IMR-90 (cell line): ENCODE results near the gene TOR3A. TPM values are rescaled to one million over a fixed set of nuclear protein-coding genes. Genes with fewer than 3 reads are reported as not detected.

Experiments used
- ATAC-seq: fragments of 200-7000 bp; cut with Tn5 transposase; 2 replicates; pipeline ENCODE4 v1.9.1; 2020; ENCODE audit warnings: low read depth, mild to moderate bottlenecking, moderate library complexity
- BruUV-seq: library from RNA; stranded (reverse); fragments of 400-500 nt; replicated peaks from 2 replicates; lab custom pipeline; 2021; lab: Mats Ljungman, UMichigan
- CTCF ChIA-PET: fragments of 300-600 bp; formaldehyde crosslinking; extraction: SDS; loops from one replicate; lab custom pipeline; 2021; ENCODE audit warnings: antibody characterized with exemption; lab: Yijun Ruan, JAX
- POLR2A ChIA-PET: fragments of 300-600 bp; sonication (Branson Sonifier 250); formaldehyde crosslinking; loops from one replicate; lab custom pipeline; 2022; ENCODE audit warnings: antibody characterized with exemption; ENCODE audit not compliant: unreplicated experiment; lab: Charles Lee
- DNase-seq: peaks from one replicate; pipeline ENCODE4 v3.0.0; 2013
- H2AFZ ChIP-seq: replicated peaks from 2 replicates; pipeline ENCODE3; 2013; ENCODE audit warnings: low read length, mild to moderate bottlenecking; ENCODE audit not compliant: poor library complexity
- H2AK5ac ChIP-seq: 2 replicates; pipeline ENCODE4 v1.6.1; 2013; ENCODE audit warnings: low read depth, low read length, inconsistent platforms
- H2AK9ac ChIP-seq: replicated peaks from 2 replicates; pipeline ENCODE3; 2013; ENCODE audit warnings: mild to moderate bottlenecking, low read depth, low read length, moderate library complexity; ENCODE audit not compliant: poor library complexity
- H2BK120ac ChIP-seq: 2 replicates; pipeline ENCODE4 v1.6.1; 2013; ENCODE audit warnings: low read depth, low read length, inconsistent platforms
- H2BK15ac ChIP-seq: 3 replicates; pipeline ENCODE4 v1.6.1; 2013; ENCODE audit warnings: low read depth, low read length, inconsistent platforms
- H2BK20ac ChIP-seq: 2 replicates; pipeline ENCODE4 v1.6.1; 2013; ENCODE audit warnings: low read depth, mild to moderate bottlenecking, inconsistent platforms, low read length, moderate library complexity
- H2BK5ac ChIP-seq: 2 replicates; pipeline ENCODE4 v1.6.1; 2013; ENCODE audit warnings: mild to moderate bottlenecking, low read depth, low read length, inconsistent platforms; ENCODE audit not compliant: poor library complexity, severe bottlenecking
- H3K14ac ChIP-seq: replicated peaks from 2 replicates; pipeline ENCODE4 v1.6.1; 2013; ENCODE audit warnings: low read depth, low read length, inconsistent platforms
- H3K18ac ChIP-seq: 2 replicates; pipeline ENCODE4 v1.6.1; 2013; ENCODE audit warnings: low read depth, low read length, control low read depth
- H3K23ac ChIP-seq: 2 replicates; pipeline ENCODE4 v1.6.1; 2013; ENCODE audit warnings: low read depth, low read length, inconsistent platforms
- H3K27ac ChIP-seq: 2 replicates; pipeline ENCODE4 v1.5.1; 2013; ENCODE audit warnings: mild to moderate bottlenecking, control low read depth, low read length; ENCODE audit not compliant: insufficient read depth
- H3K27me3 ChIP-seq: 2 replicates; pipeline ENCODE4 v1.6.1; 2013; ENCODE audit warnings: low read length; ENCODE audit not compliant: control insufficient read depth, insufficient read depth
- H3K36me3 ChIP-seq: 2 replicates; pipeline ENCODE4 v1.6.1; 2013; ENCODE audit warnings: low read length, mixed read lengths; ENCODE audit not compliant: control insufficient read depth, insufficient read depth
- H3K4ac ChIP-seq: 2 replicates; pipeline ENCODE4 v1.6.1; 2013; ENCODE audit warnings: low read depth, low read length, inconsistent platforms
- H3K4me1 ChIP-seq: 2 replicates; pipeline ENCODE4 v1.6.1; 2013; ENCODE audit warnings: low read length, mixed read lengths; ENCODE audit not compliant: control insufficient read depth, insufficient read depth
- H3K4me2 ChIP-seq: 2 replicates; pipeline ENCODE4 v1.6.1; 2013; ENCODE audit warnings: low read depth, mild to moderate bottlenecking, control low read depth, low read length, moderate library complexity
- H3K4me3 ChIP-seq: 2 replicates; pipeline ENCODE4 v1.5.1; 2013; ENCODE audit warnings: low read depth, mild to moderate bottlenecking, control low read depth, low read length, moderate library complexity; ENCODE audit not compliant: insufficient read depth
- H3K56ac ChIP-seq: 2 replicates; pipeline ENCODE4 v1.6.1; 2013; ENCODE audit warnings: low read length, inconsistent platforms; ENCODE audit not compliant: insufficient read depth; ENCODE audit errors: extremely low read depth
- H3K79me1 ChIP-seq, 2 experiments: 2 replicates each; pipeline ENCODE4 v1.6.1; 2013; ENCODE audit warnings: low read length in 2 of 2, inconsistent platforms in 1 of 2, low read depth in 1 of 2
- H3K9ac ChIP-seq: 2 replicates; pipeline ENCODE4 v1.6.1; 2013; ENCODE audit warnings: low read depth, low read length, control low read depth
- H3K9me1 ChIP-seq: 2 replicates; pipeline ENCODE4 v1.6.1; 2013; ENCODE audit warnings: low read length, inconsistent platforms; ENCODE audit not compliant: insufficient read depth
- H3K9me3 ChIP-seq: 2 replicates; pipeline ENCODE4 v1.6.1; 2013; ENCODE audit warnings: low read length; ENCODE audit not compliant: control insufficient read depth, insufficient read depth
- H4K20me1 ChIP-seq: 2 replicates; pipeline ENCODE4 v1.6.1; 2013; ENCODE audit warnings: low read length, inconsistent platforms; ENCODE audit not compliant: insufficient read depth
- H4K5ac ChIP-seq: 2 replicates; pipeline ENCODE4 v1.6.1; 2013; ENCODE audit warnings: mild to moderate bottlenecking, low read depth, low read length, control low read depth
- H4K8ac ChIP-seq, 2 experiments: 2 replicates each; pipeline ENCODE4 v1.6.1; 2013; ENCODE audit warnings: low read depth in 2 of 2, low read length in 2 of 2, control low read depth in 1 of 2, inconsistent platforms in 1 of 2
- H4K91ac ChIP-seq: 2 replicates; pipeline ENCODE4 v1.6.1; 2013; ENCODE audit warnings: low read depth, low read length, inconsistent platforms; ENCODE audit not compliant: insufficient read depth
- BHLHE40 ChIP-seq: fragments of 150-350 bp; IDR thresholded peaks from 2 replicates; pipeline ENCODE4 v1.6.1; 2016; ENCODE audit warnings: mild to moderate bottlenecking, low read depth, low read length
- CEBPB ChIP-seq: IDR thresholded peaks from 2 replicates; pipeline ENCODE4 v1.6.1; 2012; ENCODE audit warnings: low read depth, low read length, improper control_type of control experiment
- CHD1 ChIP-seq: IDR thresholded peaks from 2 replicates; pipeline ENCODE4 v1.6.1; 2012; ENCODE audit warnings: low read depth, low read length, improper control_type of control experiment
- FOS ChIP-seq: fragments of 150-350 bp; IDR thresholded peaks from 2 replicates; pipeline ENCODE4 v1.6.1; 2016; ENCODE audit warnings: low read depth, low read length
- MAZ ChIP-seq: IDR thresholded peaks from 2 replicates; pipeline ENCODE4 v1.6.1; 2012; ENCODE audit warnings: low read depth, mild to moderate bottlenecking, low read length, improper control_type of control experiment, moderate library complexity, borderline replicate concordance
- MXI1 ChIP-seq: IDR thresholded peaks from 2 replicates; pipeline ENCODE4 v1.6.1; 2012; ENCODE audit warnings: low read depth, mild to moderate bottlenecking, low read length, moderate library complexity, borderline replicate concordance
- NFE2L2 ChIP-seq: fragments of 150-350 bp; IDR thresholded peaks from 2 replicates; pipeline ENCODE4 v1.6.1; 2016; ENCODE audit warnings: low read depth, mild to moderate bottlenecking, low read length
- POLR2A ChIP-seq: IDR thresholded peaks from 2 replicates; pipeline ENCODE4 v1.6.1; 2012; ENCODE audit warnings: mild to moderate bottlenecking, low read depth, low read length
- RAD21 ChIP-seq: IDR thresholded peaks from 2 replicates; pipeline ENCODE4 v1.6.1; 2012; ENCODE audit warnings: low read length, improper control_type of control experiment
- RCOR1 ChIP-seq: IDR thresholded peaks from 2 replicates; pipeline ENCODE4 v1.6.1; 2012; ENCODE audit warnings: mild to moderate bottlenecking, low read length, improper control_type of control experiment; ENCODE audit not compliant: insufficient replicate concordance
- RFX5 ChIP-seq: IDR thresholded peaks from 2 replicates; pipeline ENCODE4 v1.8.0; 2012; ENCODE audit warnings: low read depth, mild to moderate bottlenecking, low read length, moderate library complexity
- WGBS, 2 experiments: methylation state at CpG; one replicate each; pipeline versions ENCODE4 v1.1.5 to v1.1.7; 2013; ENCODE audit warnings: missing lambda C conversion rate in 2 of 2; ENCODE audit not compliant: insufficient read length in 1 of 2; ENCODE audit errors: extremely low coverage in 2 of 2; 5-methylcytosine and 5-hydroxymethylcytosine counted together
- dilution Hi-C: fragments of 300-500 bp; cut with HindIII; formaldehyde crosslinking; loops from one replicate; pipeline ENCODE4 v1.14.3; 2018; ENCODE audit warnings: low sequenced_read_pairs; ENCODE audit not compliant: unreplicated experiment
- in situ Hi-C: fragments of 300-500 bp; cut with MboI; formaldehyde crosslinking; loops from 3 replicates; pipeline ENCODE4 v1.14.3; 2019; ENCODE audit warnings: low sequenced_read_pairs, inconsistent platforms, mixed read lengths
- intact Hi-C: fragments of 100-400 bp; cut with micrococcal nuclease; formaldehyde crosslinking; loops from 2 replicates; pipeline ENCODE4 v1.10.0; 2022
- polyA plus RNA-seq, 3 experiments: library from polyadenylated mRNA; depleted of rRNA; stranded (reverse); fragments of >200 nt; gene quantifications; 2 replicates each; pipeline ENCODE4 v1.2.3, GENCODE V29; 2012; ENCODE audit warnings: low replicate concordance in 1 of 3
- total RNA-seq: library from RNA; depleted of rRNA; stranded (reverse); fragments of >200 nt; gene quantifications from 2 replicates; pipeline ENCODE4 v1.2.3, GENCODE V29; 2012
- TF ChIP-seq, protein P1 (sequence below): fragments of 150-350 bp; IDR thresholded peaks from 2 replicates; pipeline ENCODE4 v1.6.1; 2017; ENCODE audit warnings: mild to moderate bottlenecking, antibody characterized with exemption, low read length, low read depth
- TF ChIP-seq, protein P2 (sequence below): conservative IDR thresholded peaks from 2 replicates; pipeline ENCODE4 v1.5.1; 2012; ENCODE audit warnings: mild to moderate bottlenecking, low read depth, low read length, improper control_type of control experiment
- TF ChIP-seq, protein P3 (sequence below): fragments of 150-350 bp; IDR thresholded peaks from 2 replicates; pipeline ENCODE4 v1.6.1; 2016; ENCODE audit warnings: low read depth, mild to moderate bottlenecking, low read length, moderate library complexity, borderline replicate concordance

The TOR3A gene
- total and polyA plus RNA-seq, 2 of the 4 experiments (the other 2 are of a cell fraction): 16.8 to 22.2 TPM

DNA sequence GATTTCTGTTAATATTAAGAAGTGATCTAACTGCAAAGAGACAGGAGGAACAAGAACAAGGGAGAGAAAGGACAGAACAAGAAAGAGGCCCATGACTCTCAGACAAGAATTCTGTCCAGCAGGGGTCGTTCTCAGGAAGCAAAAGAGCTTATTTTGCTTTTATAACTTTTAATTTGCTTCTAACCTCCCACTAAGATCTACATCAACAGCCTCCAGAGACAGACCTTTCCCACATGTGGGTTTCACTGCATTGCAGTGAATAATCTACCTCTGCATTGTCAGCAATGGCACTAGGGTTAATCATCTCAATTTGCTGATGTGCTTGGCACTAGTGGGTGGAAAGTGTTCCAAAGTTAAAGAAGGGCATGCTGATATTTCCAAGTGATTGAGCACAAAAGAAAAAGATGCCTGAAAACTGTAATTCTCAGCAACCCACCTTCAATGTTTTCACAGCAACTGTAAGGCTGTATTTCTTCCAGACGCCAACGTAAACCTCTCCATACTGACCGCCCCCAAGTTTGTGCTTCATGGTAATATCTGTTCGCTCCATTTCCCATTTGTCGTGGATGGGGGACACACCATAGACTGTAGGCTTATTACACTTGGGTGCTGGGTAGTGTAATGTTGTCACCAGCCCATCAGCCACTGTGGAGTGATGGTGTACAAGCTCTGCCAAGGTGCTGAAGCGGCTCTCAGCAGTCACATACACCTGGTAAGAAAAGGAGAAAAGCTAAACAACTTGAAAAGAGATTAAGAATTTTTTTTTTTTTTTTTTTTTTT is 39.5 kb downstream of the TOR3A start:
- in situ Hi-C loops (loop anchor here (5.0 to 10.0 kb wide), 2 partner anchors 76 to 173 kb away; partner anchors contain the start of gene SOAT1), dilution Hi-C loops (no loop called here), intact Hi-C loops (loop anchor here (1.0 to 2.0 kb wide), 4 partner anchors 43 to 247 kb away; partner anchors contain the start of gene SOAT1)
- H2BK120ac ChIP-seq: no peak overlapping the region
- H4K8ac ChIP-seq: peak overlapping the region in 1 of 2 experiments; percentile 48; a peak in 1 of 4 replicates
- H3K4ac ChIP-seq: no peak overlapping the region
- H2AFZ ChIP-seq: no peak overlapping the region
- H3K27ac ChIP-seq: no peak overlapping the region; the same call in 1 of the 2 replicates
- no peaks in the 10 kb centered on the region for H3K9me3 ChIP-seq
- no peak overlapping the region; the same call in 1 of the 2 replicates for H4K5ac ChIP-seq
- no peak overlapping the region for H2AK5ac ChIP-seq
- no peaks in the 10 kb centered on the region for H3K27me3 ChIP-seq
- H3K23ac ChIP-seq: no peak overlapping the region
- 92% methylated on average over 2 of the region's 7 CpGs; no CpG with 5 or more reads in 1 of the 2 experiments for WGBS, 2 experiments
- H2BK5ac ChIP-seq: peak overlapping the region; percentile 27
- H3K4me1 ChIP-seq: peaks cover 5% of the 10 kb centered on the region
- peaks cover 31% of the 10 kb centered on the region for H3K36me3 ChIP-seq
- BruUV-seq: no TSS peak
- no peak overlapping the region for H2AK9ac ChIP-seq
- no peak overlapping the region for H4K91ac ChIP-seq
- H3K56ac ChIP-seq: no peak overlapping the region
- peaks cover 8% of the 10 kb centered on the region; the same call in 1 of the 2 replicates for H4K20me1 ChIP-seq
- H3K18ac ChIP-seq: no peak overlapping the region
- no peak overlapping the region for H3K4me3 ChIP-seq
- no peak overlapping the region for H2BK15ac ChIP-seq
- ChIA-PET CTCF (interaction anchor here (0.6 to 2.3 kb wide), 10 partner anchors 9 to 126 kb away, joined by 3 to 9 read pairs (median 3); no protein-coding TSS in a partner anchor), POLR2A (no interaction called here)
- no peak overlapping the region for H3K4me2 ChIP-seq
- no peak overlapping the region for H3K9ac ChIP-seq
- peak; percentile 62 for DNase-seq
- H3K79me1 ChIP-seq: peaks cover 14 to 71% of the 10 kb centered on the region in 2 experiments
- no peak overlapping the region for H2BK20ac ChIP-seq
- peak; percentile 66 for ATAC-seq
- H3K14ac ChIP-seq: peak overlapping the region; percentile 46; the same call in 1 of the 2 replicates
- H3K9me1 ChIP-seq: peaks cover 3% of the 10 kb centered on the region
- TF ChIP-seq RCOR1 (no peak), CHD1 (no peak), MXI1 (no peak), NFE2L2 (no peak), POLR2A (no peak), RFX5 (no peak), FOS (no peak), BHLHE40 (no peak), RAD21 (peak; percentile 62), CEBPB (no peak), MAZ (no peak)
- TF ChIP-seq, protein P1, sequence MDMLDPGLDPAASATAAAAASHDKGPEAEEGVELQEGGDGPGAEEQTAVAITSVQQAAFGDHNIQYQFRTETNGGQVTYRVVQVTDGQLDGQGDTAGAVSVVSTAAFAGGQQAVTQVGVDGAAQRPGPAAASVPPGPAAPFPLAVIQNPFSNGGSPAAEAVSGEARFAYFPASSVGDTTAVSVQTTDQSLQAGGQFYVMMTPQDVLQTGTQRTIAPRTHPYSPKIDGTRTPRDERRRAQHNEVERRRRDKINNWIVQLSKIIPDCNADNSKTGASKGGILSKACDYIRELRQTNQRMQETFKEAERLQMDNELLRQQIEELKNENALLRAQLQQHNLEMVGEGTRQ: no peak
- TF ChIP-seq, protein P2, sequence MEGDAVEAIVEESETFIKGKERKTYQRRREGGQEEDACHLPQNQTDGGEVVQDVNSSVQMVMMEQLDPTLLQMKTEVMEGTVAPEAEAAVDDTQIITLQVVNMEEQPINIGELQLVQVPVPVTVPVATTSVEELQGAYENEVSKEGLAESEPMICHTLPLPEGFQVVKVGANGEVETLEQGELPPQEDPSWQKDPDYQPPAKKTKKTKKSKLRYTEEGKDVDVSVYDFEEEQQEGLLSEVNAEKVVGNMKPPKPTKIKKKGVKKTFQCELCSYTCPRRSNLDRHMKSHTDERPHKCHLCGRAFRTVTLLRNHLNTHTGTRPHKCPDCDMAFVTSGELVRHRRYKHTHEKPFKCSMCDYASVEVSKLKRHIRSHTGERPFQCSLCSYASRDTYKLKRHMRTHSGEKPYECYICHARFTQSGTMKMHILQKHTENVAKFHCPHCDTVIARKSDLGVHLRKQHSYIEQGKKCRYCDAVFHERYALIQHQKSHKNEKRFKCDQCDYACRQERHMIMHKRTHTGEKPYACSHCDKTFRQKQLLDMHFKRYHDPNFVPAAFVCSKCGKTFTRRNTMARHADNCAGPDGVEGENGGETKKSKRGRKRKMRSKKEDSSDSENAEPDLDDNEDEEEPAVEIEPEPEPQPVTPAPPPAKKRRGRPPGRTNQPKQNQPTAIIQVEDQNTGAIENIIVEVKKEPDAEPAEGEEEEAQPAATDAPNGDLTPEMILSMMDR: peak; percentile 64
- TF ChIP-seq, protein P3, sequence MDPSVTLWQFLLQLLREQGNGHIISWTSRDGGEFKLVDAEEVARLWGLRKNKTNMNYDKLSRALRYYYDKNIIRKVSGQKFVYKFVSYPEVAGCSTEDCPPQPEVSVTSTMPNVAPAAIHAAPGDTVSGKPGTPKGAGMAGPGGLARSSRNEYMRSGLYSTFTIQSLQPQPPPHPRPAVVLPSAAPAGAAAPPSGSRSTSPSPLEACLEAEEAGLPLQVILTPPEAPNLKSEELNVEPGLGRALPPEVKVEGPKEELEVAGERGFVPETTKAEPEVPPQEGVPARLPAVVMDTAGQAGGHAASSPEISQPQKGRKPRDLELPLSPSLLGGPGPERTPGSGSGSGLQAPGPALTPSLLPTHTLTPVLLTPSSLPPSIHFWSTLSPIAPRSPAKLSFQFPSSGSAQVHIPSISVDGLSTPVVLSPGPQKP: no peak
